Measurements from ENCODE around the gene S1PR5. TPM values are rescaled to one million over a fixed set of nuclear protein-coding genes. Genes with fewer than 3 reads are reported as not detected.

S1PR5 gene
- total and polyA plus RNA-seq, 10 of the 15 experiments (the other 5 are each of a cell fraction or from before 2014, with no cell fraction given): 0.04 TPM; not detected in 9

DNA sequence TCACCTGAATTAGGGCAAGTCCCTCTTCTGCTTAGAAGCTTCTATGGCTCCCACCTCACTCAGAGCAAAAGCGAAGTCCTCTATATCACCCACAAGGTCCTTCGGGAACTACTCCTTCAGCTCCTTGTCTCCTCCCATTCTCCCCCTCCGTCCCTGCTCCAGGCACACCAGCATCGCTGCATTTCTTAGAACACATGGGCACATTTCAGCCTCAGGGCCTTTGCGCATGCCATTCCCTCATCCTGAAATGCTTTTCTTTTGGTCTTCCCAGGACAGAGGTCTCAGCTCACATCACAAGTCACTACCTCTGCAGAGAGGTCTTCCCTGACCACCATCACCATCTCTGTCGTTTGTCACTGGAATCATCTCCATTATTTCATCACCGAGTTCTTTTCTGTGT lies 4.0 kb downstream of the S1PR5 start:
- Histone ChIP-seq H4K20me1 (ENCODE audit: control insufficient read depth, insufficient read depth) (no peaks in the 10 kb centered on the region), H3K27ac (ENCODE audit: control insufficient read depth, insufficient read depth) (no peak overlapping the region), H3K36me3 (ENCODE audit: control insufficient read depth in 2 of 2, insufficient read depth in 2 of 2, low read length in 1 of 2) (no peaks in the 10 kb centered on the region), H3K9ac (ENCODE audit: control insufficient read depth, insufficient read depth, low read length) (no peak overlapping the region), H3K27me3 (replicated peaks in 1 of 2; ENCODE audit: control insufficient read depth in 2 of 2, insufficient read depth in 2 of 2, low read length in 1 of 2) (peaks cover 12 to 21% of the 10 kb centered on the region in 2 experiments), H3K4me2 (ENCODE audit: control insufficient read depth, insufficient read depth) (no peak overlapping the region), H2AFZ (ENCODE audit: control insufficient read depth, low read depth, low read length) (no peak overlapping the region), H3K4me3 (no peak overlapping the region), H3K79me2 (ENCODE audit: control insufficient read depth, insufficient read depth, low read length) (no peaks in the 10 kb centered on the region), H3K4me1 (ENCODE audit: control insufficient read depth, insufficient read depth, low read length) (peaks cover 9% of the 10 kb centered on the region), H3K9me3 (replicated peaks; ENCODE audit: control insufficient read depth, insufficient read depth, low read length) (no peaks in the 10 kb centered on the region)
- ATAC-seq: no peak
- ChIA-PET POLR2A (no interaction called here), SMC1A (ENCODE audit: uncharacterized antibody, unreplicated experiment) (interaction anchor here (1.2 kb wide), 1 partner anchor 29 kb away, joined by 4 read pairs; no protein-coding TSS in a partner anchor), CTCF (interaction anchor here (0.8 to 2.5 kb wide), 2 partner anchors 30 to 186 kb away, joined by 3 to 6 read pairs; no protein-coding TSS in a partner anchor), RAD21 (ENCODE audit: unreplicated experiment) (interaction anchor here (0.5 kb wide), 1 partner anchor 22 kb away, joined by 3 read pairs; no protein-coding TSS in a partner anchor)
- intact Hi-C loops (cut with micrococcal nuclease; ENCODE audit: unreplicated experiment): no loop called here
- 41% methylated on average over 7 of the region's 7 CpGs for WGBS (ENCODE audit: insufficient coverage, insufficient replicate concordance, low lambda C conversion rate, missing lambda C conversion rate)
- no peak for TF ChIP-seq ZBED1 (IDR thresholded peaks at IDR 0.05; ENCODE audit: borderline replicate concordance)
- TF ChIP-seq PML (IDR thresholded peaks at IDR 0.05; ENCODE audit: low read length): no peak
- TF ChIP-seq, protein P1, sequence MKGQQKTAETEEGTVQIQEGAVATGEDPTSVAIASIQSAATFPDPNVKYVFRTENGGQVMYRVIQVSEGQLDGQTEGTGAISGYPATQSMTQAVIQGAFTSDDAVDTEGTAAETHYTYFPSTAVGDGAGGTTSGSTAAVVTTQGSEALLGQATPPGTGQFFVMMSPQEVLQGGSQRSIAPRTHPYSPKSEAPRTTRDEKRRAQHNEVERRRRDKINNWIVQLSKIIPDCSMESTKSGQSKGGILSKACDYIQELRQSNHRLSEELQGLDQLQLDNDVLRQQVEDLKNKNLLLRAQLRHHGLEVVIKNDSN (IDR thresholded peaks at IDR 0.05; ENCODE audit: borderline replicate concordance, extremely low read length, insufficient read depth, low read depth, low read length): no peak
- TF ChIP-seq NR2C2 (IDR thresholded peaks at IDR 0.05; ENCODE audit: borderline replicate concordance, control insufficient read depth, insufficient read length, low read depth): no peak
- no peak for TF ChIP-seq JUND (IDR thresholded peaks at IDR 0.05; ENCODE audit: low read depth, low read length)
- TF ChIP-seq WRNIP1 (IDR thresholded peaks at IDR 0.05; ENCODE audit: borderline replicate concordance, low read depth, low read length): no peak
- TF ChIP-seq SMAD5 (IDR thresholded peaks at IDR 0.05; ENCODE audit: low read depth): no peak
- no peak for TF ChIP-seq POLR2AphosphoS5 (IDR thresholded peaks at IDR 0.05; ENCODE audit: low read length)
- TF ChIP-seq, protein P2, sequence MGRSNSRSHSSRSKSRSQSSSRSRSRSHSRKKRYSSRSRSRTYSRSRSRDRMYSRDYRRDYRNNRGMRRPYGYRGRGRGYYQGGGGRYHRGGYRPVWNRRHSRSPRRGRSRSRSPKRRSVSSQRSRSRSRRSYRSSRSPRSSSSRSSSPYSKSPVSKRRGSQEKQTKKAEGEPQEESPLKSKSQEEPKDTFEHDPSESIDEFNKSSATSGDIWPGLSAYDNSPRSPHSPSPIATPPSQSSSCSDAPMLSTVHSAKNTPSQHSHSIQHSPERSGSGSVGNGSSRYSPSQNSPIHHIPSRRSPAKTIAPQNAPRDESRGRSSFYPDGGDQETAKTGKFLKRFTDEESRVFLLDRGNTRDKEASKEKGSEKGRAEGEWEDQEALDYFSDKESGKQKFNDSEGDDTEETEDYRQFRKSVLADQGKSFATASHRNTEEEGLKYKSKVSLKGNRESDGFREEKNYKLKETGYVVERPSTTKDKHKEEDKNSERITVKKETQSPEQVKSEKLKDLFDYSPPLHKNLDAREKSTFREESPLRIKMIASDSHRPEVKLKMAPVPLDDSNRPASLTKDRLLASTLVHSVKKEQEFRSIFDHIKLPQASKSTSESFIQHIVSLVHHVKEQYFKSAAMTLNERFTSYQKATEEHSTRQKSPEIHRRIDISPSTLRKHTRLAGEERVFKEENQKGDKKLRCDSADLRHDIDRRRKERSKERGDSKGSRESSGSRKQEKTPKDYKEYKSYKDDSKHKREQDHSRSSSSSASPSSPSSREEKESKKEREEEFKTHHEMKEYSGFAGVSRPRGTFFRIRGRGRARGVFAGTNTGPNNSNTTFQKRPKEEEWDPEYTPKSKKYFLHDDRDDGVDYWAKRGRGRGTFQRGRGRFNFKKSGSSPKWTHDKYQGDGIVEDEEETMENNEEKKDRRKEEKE (IDR thresholded peaks at IDR 0.05): no peak
- in situ Hi-C loops (cut with MboI): no loop called here
- no peak for DNase-seq (ENCODE audit: low read depth, low spot score)
- no TSS peak for BruUV-seq (replicated peaks)
- FAIRE-seq: no peak

Measured in GM12878 (cell line).